Liver (tissue), 3 donors: ENCODE results near the gene FAM217A.

Source experiments
- EGR1 ChIP-seq, 2 donors: IDR thresholded peaks; 2 replicates each; pipeline ENCODE4 v1.6.1; 2016 to 2018; ENCODE audit warnings: antibody characterized with exemption in 2 of 2, low read depth in 2 of 2
- FOXA1 ChIP-seq: IDR thresholded peaks from 2 replicates; pipeline ENCODE4 v1.6.1; 2016; ENCODE audit warnings: antibody characterized with exemption
- GABPA ChIP-seq, 2 donors: IDR thresholded peaks in 1 of 2; conservative IDR thresholded peaks in 1 of 2; 2 replicates each; pipeline ENCODE4 v1.6.1; 2016; ENCODE audit warnings: antibody characterized with exemption in 2 of 2, mild to moderate bottlenecking in 1 of 2, moderate library complexity in 1 of 2
- HNF4G ChIP-seq: IDR thresholded peaks from 2 replicates; pipeline ENCODE4 v1.6.1; 2016; ENCODE audit warnings: antibody characterized with exemption
- RAD21 ChIP-seq, 2 donors: IDR thresholded peaks; 2 replicates each; pipeline ENCODE4 v1.6.1; 2016; ENCODE audit warnings: antibody characterized with exemption in 2 of 2, mild to moderate bottlenecking in 2 of 2
- RXRA ChIP-seq, 2 donors: IDR thresholded peaks; 2 replicates each; pipeline ENCODE4 v1.6.1; 2017 to 2018; ENCODE audit warnings: antibody characterized with exemption in 2 of 2, mild to moderate bottlenecking in 1 of 2
- SP1 ChIP-seq: IDR thresholded peaks from 2 replicates; pipeline ENCODE4 v1.6.1; 2018; ENCODE audit warnings: antibody characterized with exemption, mild to moderate bottlenecking
- TAF1 ChIP-seq: conservative IDR thresholded peaks from 2 replicates; pipeline ENCODE4 v1.6.1; 2016; ENCODE audit warnings: antibody characterized with exemption, mild to moderate bottlenecking
- YY1 ChIP-seq: IDR thresholded peaks from 2 replicates; pipeline ENCODE4 v1.6.1; 2016; ENCODE audit warnings: antibody characterized with exemption, mild to moderate bottlenecking
- TF ChIP-seq, protein P1 (sequence below): fragments of 150-350 bp; IDR thresholded peaks from 2 replicates; pipeline ENCODE4 v1.5.1; 2017; ENCODE audit warnings: improper control_type of control experiment, low read depth, low read length; ENCODE audit not compliant: missing input control
- TF ChIP-seq, protein P2 (sequence below): IDR thresholded peaks from 2 replicates; pipeline ENCODE4 v1.6.1; 2016; ENCODE audit warnings: antibody characterized with exemption
- TF ChIP-seq, protein P3 (sequence below): IDR thresholded peaks from 2 replicates; pipeline ENCODE4 v1.6.1; 2016; ENCODE audit warnings: antibody characterized with exemption, mild to moderate bottlenecking
- TF ChIP-seq, protein P4 (sequence below): IDR thresholded peaks from 2 replicates; pipeline ENCODE4 v1.6.1; 2016; ENCODE audit warnings: antibody characterized with exemption
- TF ChIP-seq, protein P5 (sequence below): IDR thresholded peaks from 2 replicates; pipeline ENCODE4 v1.6.1; 2016; ENCODE audit warnings: antibody characterized with exemption
- donor health status: healthy.
- donor health status: healthy.

DNA sequence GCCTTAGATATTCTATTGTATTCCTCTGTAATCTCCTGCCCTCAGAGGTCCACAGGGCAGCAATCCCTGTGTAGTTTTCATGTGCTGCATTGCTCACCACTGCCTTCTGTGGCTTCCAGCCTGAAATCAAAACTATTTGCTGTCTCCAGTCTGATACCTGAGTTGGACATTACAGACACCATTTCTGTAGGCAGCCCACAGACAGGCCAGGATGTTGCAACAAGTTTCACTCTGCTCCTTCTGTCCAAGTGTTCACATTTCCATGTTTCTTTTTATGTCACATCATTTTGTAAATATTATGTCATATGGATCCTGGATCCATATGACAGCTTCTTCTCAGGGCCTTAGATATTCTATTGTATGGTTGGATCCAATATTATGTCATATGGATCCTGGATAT, 34.7 kb upstream of the FAM217A start:
- TF ChIP-seq, protein P1, sequence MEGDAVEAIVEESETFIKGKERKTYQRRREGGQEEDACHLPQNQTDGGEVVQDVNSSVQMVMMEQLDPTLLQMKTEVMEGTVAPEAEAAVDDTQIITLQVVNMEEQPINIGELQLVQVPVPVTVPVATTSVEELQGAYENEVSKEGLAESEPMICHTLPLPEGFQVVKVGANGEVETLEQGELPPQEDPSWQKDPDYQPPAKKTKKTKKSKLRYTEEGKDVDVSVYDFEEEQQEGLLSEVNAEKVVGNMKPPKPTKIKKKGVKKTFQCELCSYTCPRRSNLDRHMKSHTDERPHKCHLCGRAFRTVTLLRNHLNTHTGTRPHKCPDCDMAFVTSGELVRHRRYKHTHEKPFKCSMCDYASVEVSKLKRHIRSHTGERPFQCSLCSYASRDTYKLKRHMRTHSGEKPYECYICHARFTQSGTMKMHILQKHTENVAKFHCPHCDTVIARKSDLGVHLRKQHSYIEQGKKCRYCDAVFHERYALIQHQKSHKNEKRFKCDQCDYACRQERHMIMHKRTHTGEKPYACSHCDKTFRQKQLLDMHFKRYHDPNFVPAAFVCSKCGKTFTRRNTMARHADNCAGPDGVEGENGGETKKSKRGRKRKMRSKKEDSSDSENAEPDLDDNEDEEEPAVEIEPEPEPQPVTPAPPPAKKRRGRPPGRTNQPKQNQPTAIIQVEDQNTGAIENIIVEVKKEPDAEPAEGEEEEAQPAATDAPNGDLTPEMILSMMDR, result no peak
- TF ChIP-seq, protein P2, sequence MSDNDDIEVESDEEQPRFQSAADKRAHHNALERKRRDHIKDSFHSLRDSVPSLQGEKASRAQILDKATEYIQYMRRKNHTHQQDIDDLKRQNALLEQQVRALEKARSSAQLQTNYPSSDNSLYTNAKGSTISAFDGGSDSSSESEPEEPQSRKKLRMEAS, result no peak
- TF ChIP-seq SP1 (no peak), GABPA (IDR thresholded peaks at IDR 0.05 in 1 of 2, conservative IDR thresholded peaks at IDR 0.05 in 1 of 2) (no peak), TAF1 (no peak), HNF4G (no peak), RAD21 (IDR thresholded peaks at IDR 0.05) (no peak), YY1 (no peak), FOXA1 (no peak), EGR1 (IDR thresholded peaks at IDR 0.05; ENCODE audit: low read depth in 2 of 2) (no peak), RXRA (IDR thresholded peaks at IDR 0.05) (no peak)
- TF ChIP-seq, protein P3, sequence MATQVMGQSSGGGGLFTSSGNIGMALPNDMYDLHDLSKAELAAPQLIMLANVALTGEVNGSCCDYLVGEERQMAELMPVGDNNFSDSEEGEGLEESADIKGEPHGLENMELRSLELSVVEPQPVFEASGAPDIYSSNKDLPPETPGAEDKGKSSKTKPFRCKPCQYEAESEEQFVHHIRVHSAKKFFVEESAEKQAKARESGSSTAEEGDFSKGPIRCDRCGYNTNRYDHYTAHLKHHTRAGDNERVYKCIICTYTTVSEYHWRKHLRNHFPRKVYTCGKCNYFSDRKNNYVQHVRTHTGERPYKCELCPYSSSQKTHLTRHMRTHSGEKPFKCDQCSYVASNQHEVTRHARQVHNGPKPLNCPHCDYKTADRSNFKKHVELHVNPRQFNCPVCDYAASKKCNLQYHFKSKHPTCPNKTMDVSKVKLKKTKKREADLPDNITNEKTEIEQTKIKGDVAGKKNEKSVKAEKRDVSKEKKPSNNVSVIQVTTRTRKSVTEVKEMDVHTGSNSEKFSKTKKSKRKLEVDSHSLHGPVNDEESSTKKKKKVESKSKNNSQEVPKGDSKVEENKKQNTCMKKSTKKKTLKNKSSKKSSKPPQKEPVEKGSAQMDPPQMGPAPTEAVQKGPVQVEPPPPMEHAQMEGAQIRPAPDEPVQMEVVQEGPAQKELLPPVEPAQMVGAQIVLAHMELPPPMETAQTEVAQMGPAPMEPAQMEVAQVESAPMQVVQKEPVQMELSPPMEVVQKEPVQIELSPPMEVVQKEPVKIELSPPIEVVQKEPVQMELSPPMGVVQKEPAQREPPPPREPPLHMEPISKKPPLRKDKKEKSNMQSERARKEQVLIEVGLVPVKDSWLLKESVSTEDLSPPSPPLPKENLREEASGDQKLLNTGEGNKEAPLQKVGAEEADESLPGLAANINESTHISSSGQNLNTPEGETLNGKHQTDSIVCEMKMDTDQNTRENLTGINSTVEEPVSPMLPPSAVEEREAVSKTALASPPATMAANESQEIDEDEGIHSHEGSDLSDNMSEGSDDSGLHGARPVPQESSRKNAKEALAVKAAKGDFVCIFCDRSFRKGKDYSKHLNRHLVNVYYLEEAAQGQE, result no peak
- TF ChIP-seq, protein P4, sequence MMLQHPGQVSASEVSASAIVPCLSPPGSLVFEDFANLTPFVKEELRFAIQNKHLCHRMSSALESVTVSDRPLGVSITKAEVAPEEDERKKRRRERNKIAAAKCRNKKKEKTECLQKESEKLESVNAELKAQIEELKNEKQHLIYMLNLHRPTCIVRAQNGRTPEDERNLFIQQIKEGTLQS, result no peak
- TF ChIP-seq, protein P5, sequence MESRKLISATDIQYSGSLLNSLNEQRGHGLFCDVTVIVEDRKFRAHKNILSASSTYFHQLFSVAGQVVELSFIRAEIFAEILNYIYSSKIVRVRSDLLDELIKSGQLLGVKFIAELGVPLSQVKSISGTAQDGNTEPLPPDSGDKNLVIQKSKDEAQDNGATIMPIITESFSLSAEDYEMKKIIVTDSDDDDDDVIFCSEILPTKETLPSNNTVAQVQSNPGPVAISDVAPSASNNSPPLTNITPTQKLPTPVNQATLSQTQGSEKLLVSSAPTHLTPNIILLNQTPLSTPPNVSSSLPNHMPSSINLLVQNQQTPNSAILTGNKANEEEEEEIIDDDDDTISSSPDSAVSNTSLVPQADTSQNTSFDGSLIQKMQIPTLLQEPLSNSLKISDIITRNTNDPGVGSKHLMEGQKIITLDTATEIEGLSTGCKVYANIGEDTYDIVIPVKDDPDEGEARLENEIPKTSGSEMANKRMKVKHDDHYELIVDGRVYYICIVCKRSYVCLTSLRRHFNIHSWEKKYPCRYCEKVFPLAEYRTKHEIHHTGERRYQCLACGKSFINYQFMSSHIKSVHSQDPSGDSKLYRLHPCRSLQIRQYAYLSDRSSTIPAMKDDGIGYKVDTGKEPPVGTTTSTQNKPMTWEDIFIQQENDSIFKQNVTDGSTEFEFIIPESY, result no peak
